ENCODE data around the gene RNF186.
"Not testable (repeated sequence)": the region's sequence is repeated elsewhere in the genome, so short reads cannot be mapped to it uniquely, and the experiment has no call there.

RNF186 gene

GRCh38 chr1:19814681-19815503 is at the start of gene RNF186:
Gene RNF186, minus strand, starts transcription at chr1:19815283. Its CDS starts 182 bp downstream, at chr1:19815101.
- DNase-seq, result no peak

- no peak for DNase-seq
Observed at GRCh38 chr1:19864570-19865160, 49.6 kb upstream of the RNF186 start.

- no peak for DNase-seq
Observed at GRCh38 chr1:19862944-19863343, 47.9 kb upstream of the RNF186 start.

- DNase-seq, result no peak
Observed at GRCh38 chr1:19861842-19862530, 46.9 kb upstream of the RNF186 start.

- DNase-seq, result no peak
Observed at GRCh38 chr1:19861034-19861433, 46.0 kb upstream of the RNF186 start.

- no peak for DNase-seq
Observed at GRCh38 chr1:19860418-19860817, 45.3 kb upstream of the RNF186 start.

- DNase-seq, result no peak
Observed at GRCh38 chr1:19859876-19860275, 44.8 kb upstream of the RNF186 start.

GRCh38 chr1:19858893-19859292 is 43.8 kb upstream of the RNF186 start:
- DNase-seq, result no peak

GRCh38 chr1:19854866-19855265 is 39.8 kb upstream of the RNF186 start:
- DNase-seq, result no peak

- no peak for DNase-seq
Observed at GRCh38 chr1:19852036-19852435, 37.0 kb upstream of the RNF186 start.

GRCh38 chr1:19850214-19850613 is 35.1 kb upstream of the RNF186 start:
- DNase-seq, result no peak

- DNase-seq, result not testable (repeated sequence)
Observed at GRCh38 chr1:19849307-19849706, 34.2 kb upstream of the RNF186 start.

GRCh38 chr1:19847334-19847733 is 32.3 kb upstream of the RNF186 start:
- DNase-seq, result not testable (repeated sequence)

- no peak for DNase-seq
Observed at GRCh38 chr1:19846338-19846737, 31.3 kb upstream of the RNF186 start.

- DNase-seq, result no peak
Observed at GRCh38 chr1:19845555-19845954, 30.5 kb upstream of the RNF186 start.

- no peak for DNase-seq
Observed at GRCh38 chr1:19844731-19845495, 29.8 kb upstream of the RNF186 start.

GRCh38 chr1:19840228-19840627 is 25.1 kb upstream of the RNF186 start:
- DNase-seq, result no peak

GRCh38 chr1:19837866-19838265 is 22.8 kb upstream of the RNF186 start:
- no peak for DNase-seq

- DNase-seq, result no peak
Observed at GRCh38 chr1:19835578-19835977, 20.5 kb upstream of the RNF186 start.

GRCh38 chr1:19831441-19831840 is 16.4 kb upstream of the RNF186 start:
- no peak for DNase-seq

GRCh38 chr1:19828546-19828945 is 13.5 kb upstream of the RNF186 start:
- no peak for DNase-seq

- DNase-seq, result no peak
Observed at GRCh38 chr1:19825298-19825697, 10.2 kb upstream of the RNF186 start.

- no peak for DNase-seq
Observed at GRCh38 chr1:19824541-19824940, 9.5 kb upstream of the RNF186 start.

Measured in CD4-positive, alpha-beta T cell treated with Interleukin-10 for 1 hour (primary cell).